MM.1S (cell line): Measurements from ENCODE around the gene CHEK1.

ENCODE experiments used
- DNase-seq: peaks from one replicate; pipeline ENCODE4 v3.0.0-alpha.2; 2015
- H2AFZ ChIP-seq: fragments of 300-600 bp; sonication (generic); 2 replicates; pipeline ENCODE4 v1.6.0; 2016; ENCODE audit warnings: antibody characterized with exemption, low read length
- H3F3A ChIP-seq: fragments of 300-600 bp; sonication (generic); 2 replicates; pipeline ENCODE4 v1.6.1; 2016; ENCODE audit warnings: mild to moderate bottlenecking, antibody characterized with exemption, low read length, moderate library complexity, mixed read lengths; ENCODE audit not compliant: insufficient read depth
- H3K27ac ChIP-seq: fragments of 300-600 bp; sonication (generic); 2 replicates; pipeline ENCODE4 v1.5.1; 2016; ENCODE audit warnings: mild to moderate bottlenecking, low read length
- H3K27me3 ChIP-seq: fragments of 300-600 bp; sonication (generic); replicated peaks from 2 replicates; pipeline ENCODE4 v1.6.0; 2016; ENCODE audit warnings: low read length; ENCODE audit not compliant: insufficient read depth
- H3K36me3 ChIP-seq: fragments of 300-600 bp; sonication (generic); replicated peaks from 2 replicates; pipeline ENCODE4 v1.6.1; 2016; ENCODE audit warnings: mild to moderate bottlenecking, low read length, mixed read lengths; ENCODE audit not compliant: insufficient read depth
- H3K4me1 ChIP-seq: fragments of 300-600 bp; sonication (generic); 2 replicates; pipeline ENCODE4 v1.6.1; 2016; ENCODE audit warnings: low read length, mixed read lengths
- H3K4me2 ChIP-seq: fragments of 300-600 bp; sonication (generic); 2 replicates; pipeline ENCODE4 v1.6.0; 2016; ENCODE audit warnings: low read depth, low read length
- H3K4me3 ChIP-seq: fragments of 300-600 bp; sonication (generic); 2 replicates; pipeline ENCODE4 v1.5.1; 2016; ENCODE audit warnings: low read length, mixed read lengths
- H3K79me2 ChIP-seq: fragments of 300-600 bp; sonication (generic); 2 replicates; pipeline ENCODE4 v1.6.1; 2016; ENCODE audit warnings: mixed run types, low read length, mixed read lengths
- H3K9ac ChIP-seq: fragments of 300-600 bp; sonication (generic); 2 replicates; pipeline ENCODE4 v1.6.1; 2016; ENCODE audit warnings: low read length, mixed read lengths
- H3K9me2 ChIP-seq: fragments of 300-600 bp; sonication (generic); replicated peaks from 2 replicates; pipeline ENCODE4 v1.6.1; 2016; ENCODE audit warnings: mild to moderate bottlenecking, low read length, mixed read lengths; ENCODE audit not compliant: insufficient read depth
- H3K9me3 ChIP-seq: fragments of 300-600 bp; sonication (generic); replicated peaks from 2 replicates; pipeline ENCODE4 v1.6.1; 2016; ENCODE audit warnings: mild to moderate bottlenecking, low read length, mixed read lengths; ENCODE audit not compliant: insufficient read depth
- H4K20me1 ChIP-seq: fragments of 300-600 bp; sonication (generic); 2 replicates; pipeline ENCODE4 v1.6.1; 2016; ENCODE audit warnings: mild to moderate bottlenecking, low read length, moderate library complexity, mixed read lengths; ENCODE audit not compliant: insufficient read depth
- EZH2 ChIP-seq: fragments of 300-600 bp; sonication (generic); optimal IDR thresholded peaks from 2 replicates; pipeline ENCODE3; 2017; ENCODE audit warnings: low read depth, mild to moderate bottlenecking, antibody characterized with exemption, low read length, mixed read lengths
- EZH2phosphoT487 ChIP-seq: fragments of 300-600 bp; sonication (generic); IDR thresholded peaks from 2 replicates; pipeline ENCODE4 v1.6.1; 2018; ENCODE audit warnings: antibody characterized with exemption, low read length
- TF ChIP-seq, protein P1 (sequence below): fragments of 300-600 bp; sonication (generic); IDR thresholded peaks from 2 replicates; pipeline ENCODE4 v1.5.1; 2016; ENCODE audit warnings: antibody characterized with exemption, low read length, mixed read lengths

CHEK1 gene

DNA sequence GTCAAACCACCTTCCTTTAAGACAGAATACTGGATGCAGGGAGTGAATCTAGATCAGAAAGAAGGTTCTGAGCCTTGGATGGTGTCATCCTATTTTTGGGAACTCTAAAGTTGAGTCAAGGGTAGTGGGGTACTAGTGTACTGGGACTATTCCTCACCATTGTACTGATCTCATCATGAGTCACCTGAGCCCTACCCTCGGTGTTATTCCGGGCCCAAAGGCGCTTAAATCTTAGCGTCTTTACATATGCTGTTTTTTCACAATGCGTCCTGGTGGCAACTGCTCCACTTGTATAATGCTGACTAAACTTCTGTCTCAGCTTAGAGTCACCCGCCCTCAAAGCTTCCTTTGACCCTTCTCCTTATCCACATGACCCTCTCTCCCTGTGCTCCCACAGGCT is 95.8 kb downstream of the CHEK1 start:
- Histone ChIP-seq H2AFZ (no peak overlapping the region), H3K27me3 (no peaks in the 10 kb centered on the region), H3K4me3 (no peak overlapping the region), H3K9me2 (no peaks in the 10 kb centered on the region), H3K4me1 (no peaks in the 10 kb centered on the region), H3K9me3 (no peaks in the 10 kb centered on the region), H3F3A (no peaks in the 10 kb centered on the region), H4K20me1 (no peaks in the 10 kb centered on the region), H3K27ac (no peak overlapping the region), H3K79me2 (no peaks in the 10 kb centered on the region), H3K9ac (no peak overlapping the region), H3K36me3 (no peaks in the 10 kb centered on the region), H3K4me2 (no peak overlapping the region)
- DNase-seq: no peak
- no peak for TF ChIP-seq EZH2phosphoT487
- TF ChIP-seq EZH2: no peak
- TF ChIP-seq, protein P1, sequence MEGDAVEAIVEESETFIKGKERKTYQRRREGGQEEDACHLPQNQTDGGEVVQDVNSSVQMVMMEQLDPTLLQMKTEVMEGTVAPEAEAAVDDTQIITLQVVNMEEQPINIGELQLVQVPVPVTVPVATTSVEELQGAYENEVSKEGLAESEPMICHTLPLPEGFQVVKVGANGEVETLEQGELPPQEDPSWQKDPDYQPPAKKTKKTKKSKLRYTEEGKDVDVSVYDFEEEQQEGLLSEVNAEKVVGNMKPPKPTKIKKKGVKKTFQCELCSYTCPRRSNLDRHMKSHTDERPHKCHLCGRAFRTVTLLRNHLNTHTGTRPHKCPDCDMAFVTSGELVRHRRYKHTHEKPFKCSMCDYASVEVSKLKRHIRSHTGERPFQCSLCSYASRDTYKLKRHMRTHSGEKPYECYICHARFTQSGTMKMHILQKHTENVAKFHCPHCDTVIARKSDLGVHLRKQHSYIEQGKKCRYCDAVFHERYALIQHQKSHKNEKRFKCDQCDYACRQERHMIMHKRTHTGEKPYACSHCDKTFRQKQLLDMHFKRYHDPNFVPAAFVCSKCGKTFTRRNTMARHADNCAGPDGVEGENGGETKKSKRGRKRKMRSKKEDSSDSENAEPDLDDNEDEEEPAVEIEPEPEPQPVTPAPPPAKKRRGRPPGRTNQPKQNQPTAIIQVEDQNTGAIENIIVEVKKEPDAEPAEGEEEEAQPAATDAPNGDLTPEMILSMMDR: no peak

GRCh38 chr11:125724125-125724524 is 99.2 kb downstream of the CHEK1 start:
- no peaks in the 10 kb centered on the region for H4K20me1 ChIP-seq
- no peaks in the 10 kb centered on the region for H3K27me3 ChIP-seq
- no peaks in the 10 kb centered on the region for H3K36me3 ChIP-seq
- no peak overlapping the region for H3K4me3 ChIP-seq
- no peaks in the 10 kb centered on the region for H3F3A ChIP-seq
- H3K9ac ChIP-seq: no peak overlapping the region
- H3K4me2 ChIP-seq: no peak overlapping the region
- H3K79me2 ChIP-seq: no peaks in the 10 kb centered on the region
- no peak overlapping the region for H3K27ac ChIP-seq
- no peaks in the 10 kb centered on the region for H3K9me2 ChIP-seq
- DNase-seq: no peak
- no peaks in the 10 kb centered on the region for H3K9me3 ChIP-seq
- TF ChIP-seq EZH2 (no peak), EZH2phosphoT487 (no peak)
- TF ChIP-seq, protein P1: no peak; the same call in 1 of the 2 replicates
- no peak overlapping the region for H2AFZ ChIP-seq
- no peaks in the 10 kb centered on the region for H3K4me1 ChIP-seq
